ENCODE data around the gene TMPRSS9. TPM values are rescaled to one million over a fixed set of nuclear protein-coding genes. Genes with fewer than 3 reads are reported as not detected.

Gene TMPRSS9
- total and polyA plus RNA-seq, 9 donors, result 0.05 to 0.51 (median 0.19) TPM; not detected in 1

- no peak overlapping the region for H3K27ac ChIP-seq
- 69 to 79% (median 78%) methylated on average over 26 to 27 of the region's 27 CpGs for WGBS, 3 donors
- no peaks in the 10 kb centered on the region for H3K9me3 ChIP-seq
- H3K4me3 ChIP-seq, result no peak overlapping the region
- TF ChIP-seq CTCF (IDR thresholded peaks at IDR 0.05) (no peak), EP300 (IDR thresholded peaks at IDR 0.05) (no peak), POLR2A (IDR thresholded peaks at IDR 0.05) (no peak)
- no peaks in the 10 kb centered on the region for H3K36me3 ChIP-seq
- intact Hi-C loops (cut with DNase I), result no loop called here
- peak in 1 of 5 donors; percentile 13 for DNase-seq
- H3K27me3 ChIP-seq, result no peaks in the 10 kb centered on the region
- peaks cover 12% of the 10 kb centered on the region for H3K4me1 ChIP-seq (ENCODE audit: insufficient read depth)
Observed at GRCh38 chr19:2333027-2333806, 26.8 kb upstream of the TMPRSS9 start.

GRCh38 chr19:2333807-2334211 is 26.3 kb upstream of the TMPRSS9 start:
- H3K9me3 ChIP-seq, result no peaks in the 10 kb centered on the region
- intact Hi-C loops (cut with DNase I), result no loop called here
- TF ChIP-seq EP300 (IDR thresholded peaks at IDR 0.05) (no peak), CTCF (IDR thresholded peaks at IDR 0.05) (no peak), POLR2A (IDR thresholded peaks at IDR 0.05) (no peak)
- no peaks in the 10 kb centered on the region for H3K36me3 ChIP-seq
- H3K27ac ChIP-seq, result no peak overlapping the region
- H3K27me3 ChIP-seq, result no peaks in the 10 kb centered on the region
- DNase-seq, result no peak
- 66 to 81% (median 75%) methylated on average over 10 to 11 of the region's 11 CpGs for WGBS, 3 donors
- H3K4me3 ChIP-seq, result no peak overlapping the region
- H3K4me1 ChIP-seq (ENCODE audit: insufficient read depth), result peaks cover 12% of the 10 kb centered on the region

GRCh38 chr19:2334426-2334825 is 25.6 kb upstream of the TMPRSS9 start:
- intact Hi-C loops (cut with DNase I), result no loop called here
- WGBS, 3 donors, result 94 to 96% (median 96%) methylated on average over 19 to 27 of the region's 27 CpGs
- Histone ChIP-seq H3K36me3 (no peaks in the 10 kb centered on the region), H3K4me3 (no peak overlapping the region), H3K27ac (no peak overlapping the region), H3K9me3 (no peaks in the 10 kb centered on the region), H3K4me1 (ENCODE audit: insufficient read depth) (peaks cover 8% of the 10 kb centered on the region), H3K27me3 (no peaks in the 10 kb centered on the region)
- DNase-seq, result peak in 1 of 5 donors; percentile 14
- TF ChIP-seq CTCF (IDR thresholded peaks at IDR 0.05) (no peak), POLR2A (IDR thresholded peaks at IDR 0.05) (no peak), EP300 (IDR thresholded peaks at IDR 0.05) (no peak)

GRCh38 chr19:2334986-2335846 is 24.8 kb upstream of the TMPRSS9 start:
- DNase-seq, result peak in 1 of 5 donors; percentile 13
- Histone ChIP-seq H3K9me3 (no peaks in the 10 kb centered on the region), H3K4me3 (no peak overlapping the region), H3K36me3 (no peaks in the 10 kb centered on the region), H3K27ac (no peak overlapping the region), H3K4me1 (ENCODE audit: insufficient read depth) (peaks cover 6% of the 10 kb centered on the region), H3K27me3 (no peaks in the 10 kb centered on the region)
- TF ChIP-seq POLR2A (IDR thresholded peaks at IDR 0.05), result no peak
- no peak for TF ChIP-seq CTCF (IDR thresholded peaks at IDR 0.05)
- no peak for TF ChIP-seq EP300 (IDR thresholded peaks at IDR 0.05)
- 87 to 90% (median 89%) methylated on average over 24 to 26 of the region's 26 CpGs for WGBS, 3 donors
- intact Hi-C loops (cut with DNase I), result no loop called here

All from ovary (tissue), 9 donors.